ENCODE measurements around the gene COMMD1.

DNA sequence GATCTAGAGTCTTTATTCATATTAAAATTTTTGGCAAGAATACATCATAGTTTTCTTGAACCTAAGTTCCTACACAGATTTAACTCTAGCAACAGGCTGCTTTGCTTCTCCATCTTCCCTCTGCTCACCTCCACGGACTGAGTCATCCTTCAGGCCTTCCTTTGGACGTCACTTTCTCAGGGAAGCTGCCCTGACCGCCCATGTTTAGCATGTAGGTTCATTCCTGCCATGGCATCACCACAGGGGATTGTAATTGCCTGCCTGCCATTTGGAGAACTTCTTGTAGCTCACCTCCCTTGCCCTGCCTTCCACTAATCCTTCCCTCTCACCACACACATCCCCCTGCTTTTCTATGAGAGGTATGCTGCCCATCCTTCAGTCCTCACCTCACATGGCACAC is 246.5 kb downstream of the COMMD1 start:
- TF ChIP-seq, protein P1, sequence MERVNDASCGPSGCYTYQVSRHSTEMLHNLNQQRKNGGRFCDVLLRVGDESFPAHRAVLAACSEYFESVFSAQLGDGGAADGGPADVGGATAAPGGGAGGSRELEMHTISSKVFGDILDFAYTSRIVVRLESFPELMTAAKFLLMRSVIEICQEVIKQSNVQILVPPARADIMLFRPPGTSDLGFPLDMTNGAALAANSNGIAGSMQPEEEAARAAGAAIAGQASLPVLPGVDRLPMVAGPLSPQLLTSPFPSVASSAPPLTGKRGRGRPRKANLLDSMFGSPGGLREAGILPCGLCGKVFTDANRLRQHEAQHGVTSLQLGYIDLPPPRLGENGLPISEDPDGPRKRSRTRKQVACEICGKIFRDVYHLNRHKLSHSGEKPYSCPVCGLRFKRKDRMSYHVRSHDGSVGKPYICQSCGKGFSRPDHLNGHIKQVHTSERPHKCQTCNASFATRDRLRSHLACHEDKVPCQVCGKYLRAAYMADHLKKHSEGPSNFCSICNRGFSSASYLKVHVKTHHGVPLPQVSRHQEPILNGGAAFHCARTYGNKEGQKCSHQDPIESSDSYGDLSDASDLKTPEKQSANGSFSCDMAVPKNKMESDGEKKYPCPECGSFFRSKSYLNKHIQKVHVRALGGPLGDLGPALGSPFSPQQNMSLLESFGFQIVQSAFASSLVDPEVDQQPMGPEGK (CRISPR knock-in tag; IDR thresholded peaks at IDR 0.05; ENCODE audit: borderline replicate concordance), result no peak
- TF ChIP-seq GLIS3 (CRISPR knock-in tag; IDR thresholded peaks at IDR 0.05) (no peak), ISL1 (CRISPR knock-in tag; IDR thresholded peaks at IDR 0.05) (no peak), SNAI2 (CRISPR knock-in tag; IDR thresholded peaks at IDR 0.05) (no peak), ARNTL (CRISPR knock-in tag; IDR thresholded peaks at IDR 0.05; ENCODE audit: borderline replicate concordance, low read depth) (no peak), ZNF8 (CRISPR knock-in tag; IDR thresholded peaks at IDR 0.05) (no peak), ZNF70 (CRISPR knock-in tag; IDR thresholded peaks at IDR 0.05) (no peak)

All from SK-N-SH treated with all-trans-retinoic acid at 6 μM for 48 hours (cell line).